HepG2 (cell line): ENCODE measurements around the gene MAML1. TPM values are rescaled to one million over a fixed set of nuclear protein-coding genes. Genes with fewer than 3 reads are reported as not detected.
A peak's percentile ranks its signal among the peaks of the same experiment; 100 is the strongest.

ENCODE experiments used
- FLYWCH1 ChIP-seq: sonication (generic); formaldehyde crosslinking; IDR thresholded peaks from 2 replicates; pipeline ENCODE4 v1.8.1; 2023; ENCODE audit warnings: mild to moderate bottlenecking, missing genetic modification reagents
- FOXA1 ChIP-seq, 2 experiments: fragments of 450-650 bp in 1 of 2; sonication (generic) in 1 of 2; formaldehyde crosslinking in 1 of 2; IDR thresholded peaks; 2 replicates each; pipeline versions ENCODE4 v1.4.0 to v1.6.1; 2016 to 2020; ENCODE audit warnings: missing genetic modification reagents in 1 of 2
- GLI4 ChIP-seq: sonication (generic); formaldehyde crosslinking; IDR thresholded peaks from 2 replicates; pipeline ENCODE4 v1.5.1; 2020; ENCODE audit warnings: missing genetic modification reagents, mild to moderate bottlenecking, moderate library complexity, borderline replicate concordance
- HES4 ChIP-seq: sonication (generic); formaldehyde crosslinking; IDR thresholded peaks from 2 replicates; pipeline ENCODE4 v1.9.0; 2021; ENCODE audit warnings: mild to moderate bottlenecking, missing genetic modification reagents, borderline replicate concordance
- KDM1A ChIP-seq: IDR thresholded peaks from 2 replicates; pipeline ENCODE4 v1.6.1; 2016; ENCODE audit warnings: missing compliant biosample characterization
- MAFF ChIP-seq: IDR thresholded peaks from 2 replicates; pipeline ENCODE4 v1.6.1; 2011; ENCODE audit warnings: low read depth, low read length, improper control_type of control experiment
- PTBP1 ChIP-seq: fragments of 200-400 bp; formaldehyde crosslinking; IDR thresholded peaks from 2 replicates; pipeline ENCODE4 v1.6.1; 2018; ENCODE audit warnings: low read length, low read depth; ENCODE audit not compliant: poor library complexity, severe bottlenecking
- SMARCE1 ChIP-seq: fragments of 450-650 bp; IDR thresholded peaks from 2 replicates; pipeline ENCODE4 v1.6.1; 2017; ENCODE audit warnings: borderline replicate concordance
- SPEN ChIP-seq: sonication (generic); formaldehyde crosslinking; IDR thresholded peaks from 2 replicates; pipeline ENCODE4 v1.5.1; 2020; ENCODE audit warnings: low read depth, mild to moderate bottlenecking, missing genetic modification reagents
- TBX2 ChIP-seq: sonication (generic); formaldehyde crosslinking; IDR thresholded peaks from 2 replicates; pipeline ENCODE4 v1.5.0; 2020; ENCODE audit warnings: missing genetic modification reagents, mild to moderate bottlenecking, borderline replicate concordance
- ZFP1 ChIP-seq: IDR thresholded peaks from 2 replicates; pipeline ENCODE4 v1.6.1; 2016
- ZNF251 ChIP-seq: sonication (generic); formaldehyde crosslinking; IDR thresholded peaks from 2 replicates; pipeline ENCODE4 v1.9.0; 2021; ENCODE audit warnings: mild to moderate bottlenecking, missing genetic modification reagents
- ZNF432 ChIP-seq: sonication (generic); formaldehyde crosslinking; IDR thresholded peaks from 2 replicates; pipeline ENCODE4 v1.5.0; 2020; ENCODE audit warnings: missing genetic modification reagents, mild to moderate bottlenecking, borderline replicate concordance
- ZNF546 ChIP-seq: sonication (generic); formaldehyde crosslinking; conservative IDR thresholded peaks from 2 replicates; pipeline ENCODE4 v1.8.1; 2023; ENCODE audit warnings: mild to moderate bottlenecking, missing genetic modification reagents
- ZNF652 ChIP-seq: IDR thresholded peaks from 2 replicates; pipeline ENCODE4 v1.6.1; 2016; ENCODE audit warnings: low read depth, borderline replicate concordance
- ZNF670 ChIP-seq: sonication (generic); formaldehyde crosslinking; IDR thresholded peaks from 2 replicates; pipeline ENCODE4 v1.8.0; 2022; ENCODE audit warnings: mild to moderate bottlenecking, missing genetic modification reagents, borderline replicate concordance
- polyA plus RNA-seq, 8 experiments: library from polyadenylated mRNA; depleted of rRNA in 3 of 8; stranded (reverse) in 7 of 8; unstranded in 1 of 8; fragments of >200 nt; fragmentation: Illumina TruSeq in 4 of 8; extraction: Trizol in 4 of 8; gene quantifications; 2 replicates each; pipeline versions ENCODE4 v1.2.1 to v1.2.3, GENCODE V29; 2011 to 2016; ENCODE audit warnings: low read depth in 4 of 8, missing spikeins in 1 of 8, mixed read lengths in 1 of 8; ENCODE audit not compliant: insufficient read depth in 1 of 8
- total RNA-seq, 5 experiments: library from RNA; depleted of rRNA; stranded (reverse); fragments of >200 nt; fragmentation: Illumina TruSeq; extraction: Trizol; gene quantifications; 2 replicates each; pipeline ENCODE4 v1.2.3, GENCODE V29; 2016; ENCODE audit warnings: low read depth in 1 of 5
- TF ChIP-seq, protein P1 (sequence below): sonication (generic); formaldehyde crosslinking; IDR thresholded peaks from 2 replicates; pipeline ENCODE4 v1.5.0; 2020; ENCODE audit warnings: mild to moderate bottlenecking, missing genetic modification reagents
- TF ChIP-seq, protein P2 (sequence below): sonication (generic); formaldehyde crosslinking; IDR thresholded peaks from 2 replicates; pipeline ENCODE4 v1.5.0; 2020; ENCODE audit warnings: missing genetic modification reagents, mild to moderate bottlenecking, borderline replicate concordance
- TF ChIP-seq, protein P3 (sequence below), 2 experiments: sonication (generic) in 1 of 2; formaldehyde crosslinking in 1 of 2; IDR thresholded peaks; 2 replicates each; pipeline versions ENCODE4 v1.4.0 to v1.6.1; 2016 to 2020; ENCODE audit warnings: borderline replicate concordance in 1 of 2, low read depth in 1 of 2, mild to moderate bottlenecking in 1 of 2, missing genetic modification reagents in 1 of 2
- TF ChIP-seq, protein P4 (sequence below): sonication (generic); formaldehyde crosslinking; IDR thresholded peaks from 2 replicates; pipeline ENCODE4 v1.8.1; 2023; ENCODE audit warnings: mild to moderate bottlenecking, missing genetic modification reagents

Gene MAML1
- total and polyA plus RNA-seq, 2 of the 13 experiments (the other 11 are each of a cell fraction or from before 2014, with no cell fraction given): 10.0 to 10.8 TPM

DNA sequence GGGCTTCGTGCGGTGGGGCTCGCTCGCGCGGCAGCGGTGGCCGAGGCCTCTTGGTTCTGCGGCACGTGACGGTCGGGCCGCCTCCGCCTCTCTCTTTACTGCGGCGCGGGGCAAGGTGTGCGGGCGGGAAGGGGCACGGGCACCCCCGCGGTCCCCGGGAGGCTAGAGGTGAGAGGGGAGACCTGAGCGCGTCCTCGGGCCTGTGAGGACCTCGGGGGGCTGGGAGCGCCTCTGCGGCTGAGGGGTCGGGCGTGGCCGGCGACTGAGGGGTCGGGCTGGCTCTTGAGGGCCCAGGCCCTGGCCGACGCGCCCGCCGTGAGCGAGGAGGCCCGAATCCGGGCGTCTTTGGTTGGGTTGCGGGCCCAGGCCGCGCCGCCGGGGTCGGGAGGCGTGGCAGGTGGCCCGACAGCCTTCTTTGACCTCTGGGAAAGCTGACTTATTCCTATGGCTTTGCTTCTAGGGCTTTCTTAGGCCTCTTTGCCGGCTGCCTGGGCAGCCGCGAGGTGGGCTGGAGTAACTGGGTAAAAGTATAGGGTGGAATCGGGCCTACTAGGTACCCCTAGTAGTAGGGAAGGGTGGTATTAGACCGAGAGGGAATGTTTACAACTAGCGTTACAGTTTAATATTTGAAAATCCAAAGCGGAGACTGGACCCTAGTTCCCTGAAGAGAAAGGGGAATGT, 33.5 kb upstream of the MAML1 start, which contains the start of gene CANX (continued):
- TF ChIP-seq, protein P1, sequence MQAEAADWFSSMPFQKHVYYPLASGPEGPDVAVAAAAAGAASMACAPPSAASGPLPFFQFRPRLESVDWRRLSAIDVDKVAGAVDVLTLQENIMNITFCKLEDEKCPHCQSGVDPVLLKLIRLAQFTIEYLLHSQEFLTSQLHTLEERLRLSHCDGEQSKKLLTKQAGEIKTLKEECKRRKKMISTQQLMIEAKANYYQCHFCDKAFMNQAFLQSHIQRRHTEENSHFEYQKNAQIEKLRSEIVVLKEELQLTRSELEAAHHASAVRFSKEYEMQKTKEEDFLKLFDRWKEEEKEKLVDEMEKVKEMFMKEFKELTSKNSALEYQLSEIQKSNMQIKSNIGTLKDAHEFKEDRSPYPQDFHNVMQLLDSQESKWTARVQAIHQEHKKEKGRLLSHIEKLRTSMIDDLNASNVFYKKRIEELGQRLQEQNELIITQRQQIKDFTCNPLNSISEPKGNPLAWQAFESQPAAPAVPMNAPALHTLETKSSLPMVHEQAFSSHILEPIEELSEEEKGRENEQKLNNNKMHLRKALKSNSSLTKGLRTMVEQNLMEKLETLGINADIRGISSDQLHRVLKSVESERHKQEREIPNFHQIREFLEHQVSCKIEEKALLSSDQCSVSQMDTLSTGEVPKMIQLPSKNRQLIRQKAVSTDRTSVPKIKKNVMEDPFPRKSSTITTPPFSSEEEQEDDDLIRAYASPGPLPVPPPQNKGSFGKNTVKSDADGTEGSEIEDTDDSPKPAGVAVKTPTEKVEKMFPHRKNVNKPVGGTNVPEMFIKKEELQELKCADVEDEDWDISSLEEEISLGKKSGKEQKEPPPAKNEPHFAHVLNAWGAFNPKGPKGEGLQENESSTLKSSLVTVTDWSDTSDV: 0 out of 2 replicates have a peak, but pooled peaks have one; percentile 65
- TF ChIP-seq HES4 (CRISPR knock-in tag): peak; percentile 91
- TF ChIP-seq KDM1A (CRISPR knock-in tag): no peak
- no peak for TF ChIP-seq ZNF432 (CRISPR knock-in tag)
- TF ChIP-seq ZNF670 (CRISPR knock-in tag): no peak
- no peak for TF ChIP-seq SMARCE1
- peak; percentile 72; the same call in 1 of the 2 replicates for TF ChIP-seq SPEN (CRISPR knock-in tag)
- TF ChIP-seq FOXA1 (IDR thresholded peaks at IDR 0.05): no peak
- TF ChIP-seq FOXA1 (CRISPR knock-in tag; IDR thresholded peaks at IDR 0.05): no peak; the same call in 1 of the 2 replicates
- no peak for TF ChIP-seq PTBP1
- no peak for TF ChIP-seq MAFF
- no peak for TF ChIP-seq FLYWCH1
- no peak for TF ChIP-seq GLI4
- TF ChIP-seq, protein P2, sequence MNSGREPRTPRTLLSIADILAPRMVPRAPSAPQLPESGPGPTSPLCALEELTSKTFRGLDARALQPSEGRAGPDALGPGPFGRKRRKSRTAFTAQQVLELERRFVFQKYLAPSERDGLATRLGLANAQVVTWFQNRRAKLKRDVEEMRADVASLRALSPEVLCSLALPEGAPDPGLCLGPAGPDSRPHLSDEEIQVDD (CRISPR knock-in tag): 0 out of 2 replicates have a peak, but pooled peaks have one; percentile 2
- TF ChIP-seq, protein P3, sequence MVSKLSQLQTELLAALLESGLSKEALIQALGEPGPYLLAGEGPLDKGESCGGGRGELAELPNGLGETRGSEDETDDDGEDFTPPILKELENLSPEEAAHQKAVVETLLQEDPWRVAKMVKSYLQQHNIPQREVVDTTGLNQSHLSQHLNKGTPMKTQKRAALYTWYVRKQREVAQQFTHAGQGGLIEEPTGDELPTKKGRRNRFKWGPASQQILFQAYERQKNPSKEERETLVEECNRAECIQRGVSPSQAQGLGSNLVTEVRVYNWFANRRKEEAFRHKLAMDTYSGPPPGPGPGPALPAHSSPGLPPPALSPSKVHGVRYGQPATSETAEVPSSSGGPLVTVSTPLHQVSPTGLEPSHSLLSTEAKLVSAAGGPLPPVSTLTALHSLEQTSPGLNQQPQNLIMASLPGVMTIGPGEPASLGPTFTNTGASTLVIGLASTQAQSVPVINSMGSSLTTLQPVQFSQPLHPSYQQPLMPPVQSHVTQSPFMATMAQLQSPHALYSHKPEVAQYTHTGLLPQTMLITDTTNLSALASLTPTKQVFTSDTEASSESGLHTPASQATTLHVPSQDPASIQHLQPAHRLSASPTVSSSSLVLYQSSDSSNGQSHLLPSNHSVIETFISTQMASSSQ (IDR thresholded peaks at IDR 0.05; ENCODE audit: low read depth): no peak
- TF ChIP-seq, protein P3 (CRISPR knock-in tag; IDR thresholded peaks at IDR 0.05; ENCODE audit: borderline replicate concordance): no peak
- TF ChIP-seq TBX2 (CRISPR knock-in tag): peak; percentile 66
- no peak for TF ChIP-seq ZFP1 (CRISPR knock-in tag)
- TF ChIP-seq, protein P4, sequence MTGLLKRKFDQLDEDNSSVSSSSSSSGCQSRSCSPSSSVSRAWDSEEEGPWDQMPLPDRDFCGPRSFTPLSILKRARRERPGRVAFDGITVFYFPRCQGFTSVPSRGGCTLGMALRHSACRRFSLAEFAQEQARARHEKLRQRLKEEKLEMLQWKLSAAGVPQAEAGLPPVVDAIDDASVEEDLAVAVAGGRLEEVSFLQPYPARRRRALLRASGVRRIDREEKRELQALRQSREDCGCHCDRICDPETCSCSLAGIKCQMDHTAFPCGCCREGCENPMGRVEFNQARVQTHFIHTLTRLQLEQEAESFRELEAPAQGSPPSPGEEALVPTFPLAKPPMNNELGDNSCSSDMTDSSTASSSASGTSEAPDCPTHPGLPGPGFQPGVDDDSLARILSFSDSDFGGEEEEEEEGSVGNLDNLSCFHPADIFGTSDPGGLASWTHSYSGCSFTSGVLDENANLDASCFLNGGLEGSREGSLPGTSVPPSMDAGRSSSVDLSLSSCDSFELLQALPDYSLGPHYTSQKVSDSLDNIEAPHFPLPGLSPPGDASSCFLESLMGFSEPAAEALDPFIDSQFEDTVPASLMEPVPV: peak; percentile 92
- TF ChIP-seq ZNF546 (CRISPR knock-in tag): no peak
- TF ChIP-seq ZNF251: no peak
- TF ChIP-seq ZNF652 (CRISPR knock-in tag): no peak
